Right forelimb (tissue), 1 donor: ENCODE data around the gene CSNK2A2.

ENCODE experiments used
- DNase-seq: peaks from one replicate; pipeline ENCODE4 v3.0.0-alpha.2; 2018

Gene CSNK2A2

GRCh38 chr16:58197314-58198012 lies 443 bp downstream of the CSNK2A2 start:
- no peak for DNase-seq

GRCh38 chr16:58196898-58197313 lies 1.0 kb downstream of the CSNK2A2 start:
- DNase-seq, result no peak

- no peak for DNase-seq
Observed at GRCh38 chr16:58195771-58196170, 2.1 kb downstream of the CSNK2A2 start.

GRCh38 chr16:58195344-58195743 lies 2.6 kb downstream of the CSNK2A2 start:
- no peak for DNase-seq

GRCh38 chr16:58194790-58195189 lies 3.1 kb downstream of the CSNK2A2 start:
- no peak for DNase-seq

GRCh38 chr16:58187665-58188421 lies 10.1 kb downstream of the CSNK2A2 start:
- DNase-seq, result no peak

GRCh38 chr16:58187092-58187491 lies 10.8 kb downstream of the CSNK2A2 start:
- no peak for DNase-seq

- DNase-seq, result no peak
Observed at GRCh38 chr16:58186176-58186944, 11.5 kb downstream of the CSNK2A2 start.

- no peak for DNase-seq
Observed at GRCh38 chr16:58177353-58177710, 20.6 kb downstream of the CSNK2A2 start.

GRCh38 chr16:58176608-58177352 lies 21.1 kb downstream of the CSNK2A2 start:
- DNase-seq, result no peak

- no peak for DNase-seq
Observed at GRCh38 chr16:58170223-58170622, 27.7 kb downstream of the CSNK2A2 start.

GRCh38 chr16:58160855-58161254 lies 37.1 kb downstream of the CSNK2A2 start:
- no peak for DNase-seq

GRCh38 chr16:58158725-58159124 lies 39.2 kb downstream of the CSNK2A2 start:
- DNase-seq, result no peak

GRCh38 chr16:58157951-58158540 lies 39.9 kb downstream of the CSNK2A2 start:
- DNase-seq, result no peak

GRCh38 chr16:58157239-58157638 lies 40.7 kb downstream of the CSNK2A2 start:
- DNase-seq, result no peak

- DNase-seq, result no peak
Observed at GRCh38 chr16:58155839-58156238, 42.1 kb downstream of the CSNK2A2 start.

- no peak for DNase-seq
Observed at GRCh38 chr16:58154345-58154744, 43.6 kb downstream of the CSNK2A2 start.

GRCh38 chr16:58152246-58152868 lies 45.5 kb downstream of the CSNK2A2 start:
- no peak for DNase-seq

- DNase-seq, result no peak
Observed at GRCh38 chr16:58148526-58148925, 49.4 kb downstream of the CSNK2A2 start.

GRCh38 chr16:58148099-58148498 lies 49.8 kb downstream of the CSNK2A2 start:
- DNase-seq, result no peak

- no peak for DNase-seq
Observed at GRCh38 chr16:58138852-58139251, 59.1 kb downstream of the CSNK2A2 start.

- no peak for DNase-seq
Observed at GRCh38 chr16:58137581-58137980, 60.3 kb downstream of the CSNK2A2 start.
